Stimulated activated CD8-positive, alpha-beta memory T cell treated with anti-CD3 and anti-CD28 coated beads, Interleukin-7, amount 100 ng/mL, for 1 hour (primary cell): ENCODE data around the gene PYCARD.
A peak's percentile ranks its signal among the peaks of the same experiment; 100 is the strongest.
"Not testable (repeated sequence)": the region's sequence is repeated elsewhere in the genome, so short reads cannot be mapped to it uniquely, and the experiment has no call there.

ENCODE experiments used
- DNase-seq, 2 donors: peaks; one replicate each; pipeline ENCODE4 v3.0.0-alpha.2; 2020; ENCODE audit warnings: low read depth in 2 of 2

Gene PYCARD

GRCh38 chr16:31190818-31191444, 11.6 kb downstream of the PYCARD start:
- no peak for DNase-seq

GRCh38 chr16:31190061-31190460, 12.5 kb downstream of the PYCARD start:
- DNase-seq, result no peak

- no peak for DNase-seq
Observed at GRCh38 chr16:31189412-31189778, 13.2 kb downstream of the PYCARD start.

GRCh38 chr16:31188450-31189411, 13.8 kb downstream of the PYCARD start:
- no peak for DNase-seq

GRCh38 chr16:31187808-31188189, 14.8 kb downstream of the PYCARD start:
- DNase-seq, result no peak

- no peak for DNase-seq
Observed at GRCh38 chr16:31186930-31187807, 15.4 kb downstream of the PYCARD start.

GRCh38 chr16:31186176-31186575, 16.4 kb downstream of the PYCARD start:
- DNase-seq, result no peak

GRCh38 chr16:31185339-31185738, 17.2 kb downstream of the PYCARD start:
- DNase-seq, result no peak

- no peak for DNase-seq
Observed at GRCh38 chr16:31184888-31185287, 17.7 kb downstream of the PYCARD start.

- DNase-seq, result no peak
Observed at GRCh38 chr16:31183432-31184428, 18.8 kb downstream of the PYCARD start.

GRCh38 chr16:31182391-31182790, 20.2 kb downstream of the PYCARD start:
- no peak for DNase-seq

GRCh38 chr16:31181102-31181830, 21.3 kb downstream of the PYCARD start:
- no peak for DNase-seq

GRCh38 chr16:31179747-31180459, 22.7 kb downstream of the PYCARD start, which contains the start of gene FUS:
TSS of gene FUS (plus strand) at chr16:31180139. CDS start at chr16:31180215, 76 bp downstream.
- peak; percentile 84 to 86 for DNase-seq

GRCh38 chr16:31179219-31179746, 23.3 kb downstream of the PYCARD start:
- DNase-seq, result no peak

- no peak for DNase-seq
Observed at GRCh38 chr16:31177136-31177535, 25.4 kb downstream of the PYCARD start.

GRCh38 chr16:31170048-31170447, 32.5 kb downstream of the PYCARD start:
- DNase-seq, result not testable (repeated sequence)

- DNase-seq, result no peak
Observed at GRCh38 chr16:31168848-31169247, 33.7 kb downstream of the PYCARD start.

- no peak for DNase-seq
Observed at GRCh38 chr16:31167315-31167714, 35.2 kb downstream of the PYCARD start.

- DNase-seq, result no peak
Observed at GRCh38 chr16:31157136-31157535, 45.4 kb downstream of the PYCARD start.
